C4-2B (cell line): ENCODE results near the gene IPO5.

Source experiments
- CTCF ChIP-seq: fragments of 450-650 bp; conservative IDR thresholded peaks from 2 replicates; pipeline ENCODE4 v1.5.1; 2017; ENCODE audit warnings: mild to moderate bottlenecking
- ZFX ChIP-seq: fragments of 450-650 bp; IDR thresholded peaks from 2 replicates; pipeline ENCODE4 v1.6.1; 2017

GRCh38 chr13:97928301-97928700 is 25.2 kb upstream of the IPO5 start:
- TF ChIP-seq CTCF (no peak), ZFX (no peak)
